Type B pancreatic cell (in vitro differentiated cells): Measurements from ENCODE around the gene FUT6. TPM values are rescaled to one million over a fixed set of nuclear protein-coding genes. Genes with fewer than 3 reads are reported as not detected.

ENCODE experiments used
- DNase-seq: peaks from one replicate; pipeline ENCODE4 v3.0.0; 2021; ENCODE audit warnings: mixed read lengths; ENCODE audit not compliant: unreplicated experiment; ENCODE audit errors: extremely low spot score
- H3K27ac Mint-ChIP-seq: 2 replicates; pipeline ENCODE4 v1.8.0; 2021; ENCODE audit warnings: mild to moderate bottlenecking, mixed read lengths
- H3K27me3 Mint-ChIP-seq: 2 replicates; pipeline ENCODE4 v1.8.0; 2021; ENCODE audit warnings: mixed read lengths
- H3K36me3 Mint-ChIP-seq: 2 replicates; pipeline ENCODE4 v1.8.0; 2021; ENCODE audit warnings: mixed read lengths
- H3K4me1 Mint-ChIP-seq: one replicate; pipeline ENCODE4 v1.8.0; 2021; ENCODE audit warnings: mixed read lengths; ENCODE audit not compliant: unreplicated experiment
- H3K4me3 Mint-ChIP-seq: 2 replicates; pipeline ENCODE4 v1.8.0; 2021; ENCODE audit warnings: mild to moderate bottlenecking, mixed read lengths
- H3K9me3 Mint-ChIP-seq: 2 replicates; pipeline ENCODE4 v1.8.0; 2021; ENCODE audit warnings: mixed read lengths
- CTCF ChIP-seq: fragments of 200-600 bp; sonication (generic); conservative IDR thresholded peaks from 2 replicates; pipeline ENCODE4 v1.5.0; 2021; ENCODE audit warnings: antibody characterized with exemption, mild to moderate bottlenecking
- total RNA-seq: library from RNA; stranded (reverse); gene quantifications from 2 replicates; pipeline ENCODE4 v1.2.1, GENCODE V29; 2021; ENCODE audit warnings: low replicate concordance

The FUT6 gene
- total RNA-seq, 1 donor from 2014 or later: 0.87 TPM

DNA sequence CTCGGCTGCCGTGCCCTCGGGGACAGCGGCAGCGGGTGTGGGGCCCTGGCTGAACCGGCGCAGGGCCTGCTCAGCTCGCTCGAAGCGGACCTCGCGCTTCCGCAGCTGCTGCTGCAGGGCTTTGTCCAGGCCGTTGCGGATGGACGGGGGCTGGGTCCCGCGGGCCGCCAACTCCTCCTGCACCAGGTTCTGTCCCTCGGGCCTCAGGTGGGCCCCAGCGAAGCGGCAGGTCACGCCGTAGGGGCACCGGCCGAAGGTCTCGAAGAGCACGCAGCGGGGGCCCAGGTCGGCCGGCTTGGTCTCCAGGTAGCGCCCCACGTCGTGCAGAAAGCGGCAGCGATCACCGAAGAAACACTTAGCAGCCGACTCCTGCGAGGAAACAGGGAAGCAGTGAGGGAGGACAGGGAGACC lies 50.1 kb downstream of the FUT6 start:
- Mint-ChIP-seq H3K36me3 (peaks cover 11% of the 10 kb centered on the region), H3K27me3 (no peaks in the 10 kb centered on the region), H3K4me3 (no peak overlapping the region), H3K4me1 (peaks cover 10% of the 10 kb centered on the region), H3K27ac (no peak overlapping the region), H3K9me3 (peaks cover 5% of the 10 kb centered on the region)
- DNase-seq: no peak
- no peak for TF ChIP-seq CTCF

GRCh38 chr19:5788422-5788821 lies 51.1 kb downstream of the FUT6 start:
- Mint-ChIP-seq H3K4me1 (peaks cover 10% of the 10 kb centered on the region), H3K27ac (no peak overlapping the region), H3K9me3 (peaks cover 5% of the 10 kb centered on the region), H3K27me3 (no peaks in the 10 kb centered on the region), H3K36me3 (peaks cover 11% of the 10 kb centered on the region), H3K4me3 (peak overlapping the region; percentile 59)
- TF ChIP-seq CTCF: no peak
- DNase-seq: no peak

DNA sequence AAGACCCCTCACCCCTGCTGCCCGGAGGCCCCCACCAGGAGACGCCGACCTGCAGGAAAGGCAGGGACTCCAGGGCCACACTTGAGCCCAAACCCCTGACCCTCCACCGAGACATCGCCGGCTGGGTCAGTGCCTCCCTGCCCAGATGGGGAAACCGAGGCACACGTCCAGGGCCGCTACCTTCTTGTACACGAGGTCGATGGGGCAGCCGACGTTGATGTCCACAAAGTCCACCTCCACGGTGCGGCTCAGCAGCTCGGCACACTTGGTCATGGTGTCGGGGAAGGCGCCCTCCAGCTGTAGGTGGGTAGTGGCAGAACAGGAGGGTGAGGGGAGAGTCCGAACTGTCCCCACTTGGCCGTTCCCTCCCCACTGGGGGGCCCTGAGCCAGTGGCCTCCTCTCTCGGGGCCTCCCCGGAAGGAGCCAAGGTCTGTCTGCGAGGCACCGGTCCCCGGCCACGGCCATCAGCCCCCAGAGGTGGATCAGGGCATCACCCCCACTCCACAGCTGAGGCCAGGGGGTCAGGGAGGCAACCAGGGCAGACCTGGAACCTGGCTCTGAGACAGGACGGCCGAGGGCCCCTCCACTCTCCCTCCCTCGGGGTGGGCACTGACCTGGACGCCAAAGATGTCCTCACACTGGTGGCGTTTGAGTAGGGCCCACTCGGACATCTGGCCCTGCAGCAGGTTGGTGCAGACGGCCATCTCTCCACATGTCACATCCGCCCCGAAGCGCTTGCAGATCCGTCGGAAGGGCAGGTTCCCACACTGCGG lies 51.9 kb downstream of the FUT6 start:
- H3K4me3 Mint-ChIP-seq: no peak overlapping the region
- peaks cover 5% of the 10 kb centered on the region for H3K9me3 Mint-ChIP-seq
- H3K27ac Mint-ChIP-seq: no peak overlapping the region
- no peaks in the 10 kb centered on the region for H3K27me3 Mint-ChIP-seq
- H3K36me3 Mint-ChIP-seq: peaks cover 11% of the 10 kb centered on the region
- no peak for DNase-seq
- TF ChIP-seq CTCF: no peak
- H3K4me1 Mint-ChIP-seq: peaks cover 10% of the 10 kb centered on the region

GRCh38 chr19:5786593-5787408 lies 52.7 kb downstream of the FUT6 start:
- no peak for TF ChIP-seq CTCF
- H3K4me3 Mint-ChIP-seq: no peak overlapping the region
- no peaks in the 10 kb centered on the region for H3K27me3 Mint-ChIP-seq
- no peak overlapping the region for H3K27ac Mint-ChIP-seq
- H3K4me1 Mint-ChIP-seq: peaks cover 10% of the 10 kb centered on the region
- H3K36me3 Mint-ChIP-seq: peaks cover 11% of the 10 kb centered on the region
- H3K9me3 Mint-ChIP-seq: peaks cover 5% of the 10 kb centered on the region
- no peak for DNase-seq

GRCh38 chr19:5785423-5785822 lies 54.1 kb downstream of the FUT6 start:
- Mint-ChIP-seq H3K27ac (no peak overlapping the region), H3K4me1 (peaks cover 3% of the 10 kb centered on the region), H3K4me3 (no peak overlapping the region), H3K36me3 (peaks cover 4% of the 10 kb centered on the region), H3K27me3 (no peaks in the 10 kb centered on the region), H3K9me3 (no peaks in the 10 kb centered on the region)
- TF ChIP-seq CTCF: no peak
- DNase-seq: no peak
